Stromal cell of bone marrow (primary cell): ENCODE measurements around the gene HSDL1.

Source experiments
- DNase-seq: peaks from one replicate; pipeline ENCODE4 v3.0.0-alpha.2; 2012; ENCODE audit warnings: low read depth

The HSDL1 gene

GRCh38 chr16:84082110-84082509, 62.9 kb downstream of the HSDL1 start:
- no peak for DNase-seq

DNA sequence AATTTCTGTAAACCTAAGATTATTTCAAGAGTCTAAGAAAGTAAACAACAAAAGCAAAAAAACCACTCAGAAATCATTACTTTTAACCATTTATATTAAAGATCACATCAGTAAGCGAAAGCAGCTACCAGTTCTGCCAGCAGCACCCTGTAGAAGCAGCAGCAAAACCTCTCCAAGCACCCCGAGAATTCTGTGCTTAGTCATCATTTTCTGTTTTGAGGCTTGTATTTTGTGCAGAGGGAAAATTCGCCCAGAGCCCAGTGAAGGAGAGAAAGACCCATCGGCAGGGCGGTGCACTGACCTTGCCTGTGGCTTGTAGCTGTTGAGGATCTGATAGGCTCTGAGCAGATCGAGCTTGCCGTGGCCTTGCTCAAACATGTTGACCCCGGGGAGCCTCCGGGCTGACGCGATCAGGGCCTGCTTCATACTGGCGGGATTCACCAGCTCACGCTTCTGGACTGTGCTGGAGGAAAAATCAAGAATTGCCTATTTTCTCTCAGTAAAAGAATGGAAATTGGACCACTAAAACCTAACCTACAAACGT, 63.5 kb downstream of the HSDL1 start:
- DNase-seq = no peak

DNA sequence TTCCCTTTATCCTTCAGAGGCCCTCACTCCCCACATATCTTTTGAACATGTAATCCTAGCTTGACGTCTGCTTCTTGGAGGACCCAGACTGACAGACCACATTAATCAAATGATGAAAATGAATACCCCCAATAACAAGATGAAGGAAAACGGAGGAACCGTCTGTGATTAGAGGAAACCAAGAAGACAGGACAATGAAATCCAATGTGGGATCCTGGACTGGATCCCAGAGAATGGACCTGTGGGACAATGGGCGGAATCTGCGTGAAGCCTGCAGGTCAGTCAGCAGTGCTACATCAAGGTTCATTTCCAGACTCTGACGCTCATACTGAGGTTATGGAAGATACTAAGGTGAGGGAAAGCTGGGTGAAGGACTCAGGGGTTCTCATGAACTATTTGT, 64.2 kb downstream of the HSDL1 start:
- no peak for DNase-seq

DNA sequence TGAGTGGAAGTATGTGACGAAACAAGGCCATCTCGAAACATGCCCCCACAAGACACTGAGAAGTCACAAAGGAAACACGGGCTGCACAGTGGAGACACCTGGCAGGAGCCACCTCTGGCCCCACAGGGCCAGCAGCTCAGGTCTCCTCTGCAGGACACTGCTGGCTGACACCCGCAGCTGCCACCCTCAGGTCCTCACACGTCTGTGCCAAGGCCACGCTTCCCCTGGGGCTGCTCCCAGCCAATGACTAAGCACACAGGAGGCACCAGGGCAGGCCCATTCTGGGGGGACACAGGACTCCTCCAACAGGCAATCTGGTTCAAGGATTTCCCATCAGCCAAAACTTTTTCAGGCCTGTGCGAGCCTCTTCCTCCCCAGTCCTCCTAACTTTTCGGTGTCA, 64.6 kb downstream of the HSDL1 start:
- no peak for DNase-seq

GRCh38 chr16:84079664-84080063, 65.3 kb downstream of the HSDL1 start:
- DNase-seq = no peak

- DNase-seq = no peak
These were observed 69.6 kb downstream of the HSDL1 start for GRCh38 chr16:84075376-84075775.

DNA sequence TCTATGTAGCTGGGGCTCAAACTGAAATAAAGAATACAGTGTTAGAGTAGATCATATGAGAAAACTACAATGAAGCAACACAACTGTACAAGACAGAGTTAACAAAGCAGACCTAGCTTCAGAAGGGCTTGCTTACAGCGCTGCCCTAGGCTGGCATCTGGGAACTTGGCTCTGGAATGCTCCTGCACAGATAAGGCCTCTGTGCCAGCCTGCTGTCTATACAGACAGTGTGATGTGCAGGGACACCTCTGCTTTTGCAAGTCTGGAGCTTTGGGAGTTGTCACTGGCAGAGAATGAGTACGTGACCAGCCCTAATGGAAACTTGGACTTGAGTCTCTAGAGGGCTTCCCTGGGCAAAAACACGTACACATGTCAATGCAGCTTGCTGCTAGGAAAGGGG, 70.3 kb downstream of the HSDL1 start:
- no peak for DNase-seq
